ENCODE measurements around the gene SLC16A1. TPM values are rescaled to one million over a fixed set of nuclear protein-coding genes. Genes with fewer than 3 reads are reported as not detected.
"Not testable (repeated sequence)": the region's sequence is repeated elsewhere in the genome, so short reads cannot be mapped to it uniquely, and the experiment has no call there.

SLC16A1 gene
- 75.8 and 77.1 TPM in 2 replicates for total RNA-seq

- H3K27ac Mint-ChIP-seq, result peak within 1 kb of the TSS; percentile 100
- no peaks in the 10 kb centered on the region for H3K9me3 Mint-ChIP-seq
- H3K4me1 Mint-ChIP-seq (ENCODE audit: low read depth), result peaks cover 56% of the 10 kb centered on the region
- H3K4me3 Mint-ChIP-seq (ENCODE audit: low read depth), result peak within 1 kb of the TSS; percentile 100
- no peaks in the 10 kb centered on the region for H3K27me3 Mint-ChIP-seq (ENCODE audit: low read depth)
- intact Hi-C loops (cut with micrococcal nuclease), result loop anchor here (1.0 to 2.0 kb wide), 6 partner anchors 52 to 973 kb away; partner anchors contain the start of genes CAPZA1, HIPK1, LRIG2 and ST7L
- peaks cover 46% of the 10 kb centered on the region for H3K36me3 Mint-ChIP-seq (ENCODE audit: low read depth)
- DNase-seq (ENCODE audit: low spot score), result peak; percentile 88
Observed at GRCh38 chr1:112955773-112956543, at the start of gene SLC16A1. Gene SLC16A1, minus strand, starts transcription at chr1:112956196. Its CDS starts 26,888 bp downstream, at chr1:112929308.

- H3K36me3 Mint-ChIP-seq (ENCODE audit: low read depth), result peaks cover 16% of the 10 kb centered on the region
- no peaks in the 10 kb centered on the region for H3K27me3 Mint-ChIP-seq (ENCODE audit: low read depth)
- no peaks in the 10 kb centered on the region for H3K9me3 Mint-ChIP-seq
- H3K4me1 Mint-ChIP-seq (ENCODE audit: low read depth), result no peaks in the 10 kb centered on the region
- intact Hi-C loops (cut with micrococcal nuclease), result no loop called here
- DNase-seq (ENCODE audit: low spot score), result no peak
- H3K4me3 Mint-ChIP-seq (ENCODE audit: low read depth), result no peak overlapping the region
- H3K27ac Mint-ChIP-seq, result no peak overlapping the region
Observed at GRCh38 chr1:113003751-113004690, 48.0 kb upstream of the SLC16A1 start.

GRCh38 chr1:113002297-113002696 is 46.3 kb upstream of the SLC16A1 start:
- Mint-ChIP-seq H3K4me3 (ENCODE audit: low read depth) (no peak overlapping the region), H3K27me3 (ENCODE audit: low read depth) (no peaks in the 10 kb centered on the region), H3K27ac (no peak overlapping the region), H3K9me3 (no peaks in the 10 kb centered on the region), H3K36me3 (ENCODE audit: low read depth) (peaks cover 13% of the 10 kb centered on the region), H3K4me1 (ENCODE audit: low read depth) (no peaks in the 10 kb centered on the region)
- DNase-seq (ENCODE audit: low spot score), result no peak
- intact Hi-C loops (cut with micrococcal nuclease), result no loop called here

- no peak overlapping the region for H3K4me3 Mint-ChIP-seq (ENCODE audit: low read depth)
- intact Hi-C loops (cut with micrococcal nuclease), result no loop called here
- no peaks in the 10 kb centered on the region for H3K4me1 Mint-ChIP-seq (ENCODE audit: low read depth)
- H3K27me3 Mint-ChIP-seq (ENCODE audit: low read depth), result no peaks in the 10 kb centered on the region
- H3K36me3 Mint-ChIP-seq (ENCODE audit: low read depth), result peaks cover 16% of the 10 kb centered on the region
- DNase-seq (ENCODE audit: low spot score), result no peak
- H3K27ac Mint-ChIP-seq, result no peak overlapping the region
- H3K9me3 Mint-ChIP-seq, result no peaks in the 10 kb centered on the region
Observed at GRCh38 chr1:112998592-112999235, 42.7 kb upstream of the SLC16A1 start.

- no peak overlapping the region for H3K27ac Mint-ChIP-seq
Observed at GRCh38 chr1:112997781-112998180, 41.8 kb upstream of the SLC16A1 start.

GRCh38 chr1:112995890-112996289 is 39.9 kb upstream of the SLC16A1 start:
- no peak for DNase-seq (ENCODE audit: low spot score)
- H3K9me3 Mint-ChIP-seq, result no peaks in the 10 kb centered on the region
- H3K4me3 Mint-ChIP-seq (ENCODE audit: low read depth), result no peak overlapping the region
- H3K27me3 Mint-ChIP-seq (ENCODE audit: low read depth), result no peaks in the 10 kb centered on the region
- peaks cover 13% of the 10 kb centered on the region for H3K36me3 Mint-ChIP-seq (ENCODE audit: low read depth)
- H3K27ac Mint-ChIP-seq, result no peak overlapping the region
- H3K4me1 Mint-ChIP-seq (ENCODE audit: low read depth), result no peaks in the 10 kb centered on the region
- intact Hi-C loops (cut with micrococcal nuclease), result no loop called here

More at GRCh38 chr1:112997781-112998180, 41.8 kb upstream of the SLC16A1 start:
- Mint-ChIP-seq H3K36me3 (ENCODE audit: low read depth) (peaks cover 16% of the 10 kb centered on the region), H3K9me3 (no peaks in the 10 kb centered on the region), H3K4me1 (ENCODE audit: low read depth) (no peaks in the 10 kb centered on the region), H3K4me3 (ENCODE audit: low read depth) (no peak overlapping the region), H3K27me3 (ENCODE audit: low read depth) (no peaks in the 10 kb centered on the region)
- intact Hi-C loops (cut with micrococcal nuclease), result no loop called here
- no peak for DNase-seq (ENCODE audit: low spot score)

- H3K9me3 Mint-ChIP-seq; H3K4me3 Mint-ChIP-seq (ENCODE audit: low read depth); H3K27ac Mint-ChIP-seq; H3K4me1 Mint-ChIP-seq (ENCODE audit: low read depth); DNase-seq (ENCODE audit: low spot score); intact Hi-C loops (cut with micrococcal nuclease); H3K27me3 Mint-ChIP-seq (ENCODE audit: low read depth): not testable (repeated sequence)
- peaks cover 13% of the 10 kb centered on the region for H3K36me3 Mint-ChIP-seq (ENCODE audit: low read depth)
Observed at GRCh38 chr1:112995021-112995420, 39.0 kb upstream of the SLC16A1 start.

- DNase-seq (ENCODE audit: low spot score), result no peak
- intact Hi-C loops (cut with micrococcal nuclease), result no loop called here
- Mint-ChIP-seq H3K36me3 (ENCODE audit: low read depth) (peaks cover 12% of the 10 kb centered on the region), H3K9me3 (no peaks in the 10 kb centered on the region), H3K4me1 (ENCODE audit: low read depth) (no peaks in the 10 kb centered on the region), H3K27me3 (ENCODE audit: low read depth) (no peaks in the 10 kb centered on the region), H3K4me3 (ENCODE audit: low read depth) (no peak overlapping the region), H3K27ac (no peak overlapping the region)
Observed at GRCh38 chr1:112992780-112993179, 36.8 kb upstream of the SLC16A1 start.

GRCh38 chr1:112991402-112992120 is 35.6 kb upstream of the SLC16A1 start:
- no peaks in the 10 kb centered on the region for H3K4me1 Mint-ChIP-seq (ENCODE audit: low read depth)
- DNase-seq (ENCODE audit: low spot score), result no peak
- no peaks in the 10 kb centered on the region for H3K27me3 Mint-ChIP-seq (ENCODE audit: low read depth)
- no peak overlapping the region for H3K4me3 Mint-ChIP-seq (ENCODE audit: low read depth)
- no peak overlapping the region for H3K27ac Mint-ChIP-seq
- no peaks in the 10 kb centered on the region for H3K9me3 Mint-ChIP-seq
- peaks cover 11% of the 10 kb centered on the region for H3K36me3 Mint-ChIP-seq (ENCODE audit: low read depth)
- intact Hi-C loops (cut with micrococcal nuclease), result no loop called here

GRCh38 chr1:112990271-112990670 is 34.3 kb upstream of the SLC16A1 start:
- no peak overlapping the region for H3K4me3 Mint-ChIP-seq (ENCODE audit: low read depth)
- no peaks in the 10 kb centered on the region for H3K4me1 Mint-ChIP-seq (ENCODE audit: low read depth)
- DNase-seq (ENCODE audit: low spot score), result no peak
- intact Hi-C loops (cut with micrococcal nuclease), result no loop called here
- no peaks in the 10 kb centered on the region for H3K9me3 Mint-ChIP-seq
- peaks cover 11% of the 10 kb centered on the region for H3K36me3 Mint-ChIP-seq (ENCODE audit: low read depth)
- H3K27me3 Mint-ChIP-seq (ENCODE audit: low read depth), result no peaks in the 10 kb centered on the region
- no peak overlapping the region for H3K27ac Mint-ChIP-seq

- intact Hi-C loops (cut with micrococcal nuclease), result no loop called here
- Mint-ChIP-seq H3K36me3 (ENCODE audit: low read depth) (peaks cover 11% of the 10 kb centered on the region), H3K9me3 (no peaks in the 10 kb centered on the region), H3K27ac (no peak overlapping the region), H3K4me3 (ENCODE audit: low read depth) (no peak overlapping the region), H3K27me3 (ENCODE audit: low read depth) (no peaks in the 10 kb centered on the region), H3K4me1 (ENCODE audit: low read depth) (no peaks in the 10 kb centered on the region)
- DNase-seq (ENCODE audit: low spot score), result no peak
Observed at GRCh38 chr1:112988367-112988766, 32.4 kb upstream of the SLC16A1 start.

GRCh38 chr1:112985123-112985522 is 29.1 kb upstream of the SLC16A1 start:
- peaks cover 3% of the 10 kb centered on the region for H3K4me1 Mint-ChIP-seq (ENCODE audit: low read depth)
- intact Hi-C loops (cut with micrococcal nuclease), result no loop called here
- no peak overlapping the region for H3K27ac Mint-ChIP-seq
- H3K27me3 Mint-ChIP-seq (ENCODE audit: low read depth), result no peaks in the 10 kb centered on the region
- no peak overlapping the region for H3K4me3 Mint-ChIP-seq (ENCODE audit: low read depth)
- H3K36me3 Mint-ChIP-seq (ENCODE audit: low read depth), result peaks cover 8% of the 10 kb centered on the region
- DNase-seq (ENCODE audit: low spot score), result no peak
- H3K9me3 Mint-ChIP-seq, result no peaks in the 10 kb centered on the region
